AG10803 (cell line): ENCODE measurements around the gene SSH2.

Source experiments
- DNase-seq: peaks from one replicate; pipeline ENCODE4 v3.0.0; 2010; ENCODE audit warnings: low read depth
- H3K4me3 ChIP-seq: 2 replicates; pipeline ENCODE4 v1.5.1; 2011; ENCODE audit warnings: mild to moderate bottlenecking, low read length, control low read depth
- CTCF ChIP-seq: conservative IDR thresholded peaks from 2 replicates; pipeline ENCODE4 v1.5.1; 2011; ENCODE audit warnings: mild to moderate bottlenecking, low read length, control low read depth, inconsistent platforms

The SSH2 gene

GRCh38 chr17:29628644-29629043, 301.4 kb downstream of the SSH2 start:
- TF ChIP-seq CTCF: no peak
- no peak overlapping the region for H3K4me3 ChIP-seq
- DNase-seq: no peak

DNA sequence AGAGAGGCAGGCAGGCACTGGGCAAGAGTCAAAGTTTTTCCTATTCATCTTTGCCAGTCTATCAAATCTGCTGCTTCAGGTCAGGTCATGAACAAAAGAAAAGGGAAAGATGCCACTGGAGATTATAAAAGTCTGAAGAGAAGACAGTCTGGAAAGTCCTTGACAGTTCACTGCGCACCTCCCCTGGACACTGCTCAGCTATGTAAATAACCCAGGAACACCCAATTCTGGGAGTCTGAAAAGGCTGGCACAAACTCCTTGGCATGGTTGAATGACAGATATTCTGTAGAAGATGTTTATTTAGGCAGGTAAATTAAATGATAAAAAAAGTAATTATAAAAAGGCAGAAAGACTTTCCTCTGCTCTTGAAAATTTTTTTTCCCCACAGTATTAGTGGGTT, 302.1 kb downstream of the SSH2 start:
- no peak overlapping the region for H3K4me3 ChIP-seq
- TF ChIP-seq CTCF: no peak
- no peak for DNase-seq

DNA sequence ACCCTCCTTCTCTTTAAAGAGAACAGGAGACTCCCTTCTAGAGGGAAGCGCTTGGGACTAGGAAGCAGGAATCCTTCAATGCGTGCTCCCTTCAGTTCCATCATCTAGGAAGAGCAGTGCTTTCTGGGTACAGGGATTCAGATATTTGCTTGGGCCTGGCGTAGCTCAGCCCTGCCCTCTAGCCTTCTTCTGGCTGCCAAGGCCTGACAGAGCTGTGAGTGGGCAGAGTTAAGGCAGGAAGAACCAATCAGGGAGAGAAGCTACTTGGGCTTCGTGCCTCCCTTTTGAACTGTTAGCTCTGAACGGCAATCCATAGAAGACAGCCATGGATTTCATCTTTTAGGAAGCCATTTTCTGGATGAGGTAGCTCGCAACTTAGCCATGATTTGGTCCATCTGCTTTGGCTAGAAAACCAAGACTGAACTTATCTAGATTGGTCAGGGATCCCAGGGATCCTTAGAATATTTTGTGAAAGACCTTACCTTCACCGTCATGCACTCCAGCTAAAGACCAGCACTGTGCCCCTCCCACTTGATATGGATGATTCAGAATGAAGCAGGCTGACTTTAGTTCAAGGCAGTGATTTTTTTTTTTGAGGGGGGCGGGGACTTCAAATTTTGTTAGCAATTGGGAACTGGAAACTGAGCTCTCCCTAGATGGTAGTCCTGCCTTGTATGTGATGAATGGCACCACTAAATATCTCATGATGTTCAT, 304.8 kb downstream of the SSH2 start:
- no peak overlapping the region for H3K4me3 ChIP-seq
- TF ChIP-seq CTCF: peak; percentile 14; the same call in 1 of the 2 replicates
- DNase-seq: peak; percentile 70

GRCh38 chr17:29624586-29624985, 305.4 kb downstream of the SSH2 start:
- H3K4me3 ChIP-seq: no peak overlapping the region
- no peak for DNase-seq
- no peak for TF ChIP-seq CTCF

DNA sequence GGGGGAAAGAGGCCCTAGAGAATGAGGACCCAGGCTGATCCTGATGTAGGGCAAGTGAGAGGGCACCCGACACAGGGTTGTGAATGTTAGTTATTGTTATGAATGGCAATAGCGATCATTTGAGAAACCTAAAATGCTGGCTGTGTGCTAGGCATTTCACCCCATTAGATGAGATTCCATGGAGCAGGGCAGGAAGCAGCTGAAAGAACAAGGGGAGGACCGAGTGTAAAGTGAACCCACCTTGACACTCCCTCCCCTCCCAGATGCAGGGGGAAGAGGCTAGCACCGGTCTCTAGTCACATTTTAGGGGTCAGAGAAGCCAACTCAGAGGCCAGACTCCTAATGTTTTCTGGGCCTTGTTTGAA, 306.8 kb downstream of the SSH2 start:
- DNase-seq: no peak
- no peak for TF ChIP-seq CTCF
- H3K4me3 ChIP-seq: peak overlapping the region; percentile 75; the same call in 1 of the 2 replicates

DNA sequence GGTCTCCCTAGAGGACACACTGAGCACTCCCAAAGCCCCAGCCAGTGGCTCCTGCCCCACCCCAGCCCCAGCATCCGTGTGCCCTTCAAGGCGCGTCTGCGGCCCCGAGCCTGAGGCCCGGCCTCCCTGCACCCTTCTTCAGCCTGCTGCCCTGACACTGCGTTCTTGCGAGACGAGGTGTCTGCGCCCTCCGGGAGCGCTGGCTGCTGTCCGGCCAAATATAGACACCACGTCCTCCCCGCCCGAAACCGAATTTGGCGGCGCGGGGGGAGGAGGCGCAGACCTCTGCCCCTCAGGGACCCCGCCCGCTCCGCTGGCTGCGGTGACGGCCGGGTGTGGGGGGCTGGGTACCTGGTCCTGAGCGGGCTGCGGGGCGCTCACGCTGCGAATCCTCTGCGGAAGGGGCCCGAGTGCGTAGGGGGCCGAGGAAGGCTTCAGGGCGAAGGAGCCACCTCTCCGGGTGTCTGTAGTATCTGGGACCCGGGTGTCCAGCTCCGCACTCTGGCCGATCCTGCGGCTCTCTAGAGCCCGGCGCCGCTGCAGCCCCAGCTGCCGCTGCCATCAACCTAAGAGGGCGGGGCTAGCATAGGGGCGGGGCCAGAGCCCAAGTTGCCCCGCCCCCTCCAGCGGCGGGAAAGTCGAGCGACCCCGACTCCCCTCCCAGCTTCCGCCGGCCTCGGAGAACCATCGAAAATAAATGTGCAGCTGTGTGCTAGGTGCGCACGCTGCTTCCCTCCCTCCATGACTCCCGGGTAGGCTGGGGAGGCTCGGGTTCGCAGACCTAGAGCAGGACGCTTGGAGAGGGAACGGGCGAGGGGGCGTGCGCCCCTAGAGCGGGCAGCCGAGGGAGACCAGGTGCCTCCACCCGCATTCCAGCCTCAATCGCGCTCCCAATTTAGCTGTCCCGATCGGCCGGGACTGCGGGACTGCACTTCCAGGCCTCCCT, 307.4 kb downstream of the SSH2 start, which contains the start of gene CORO6:
Gene CORO6 (minus strand): TSS at position 576 of the 946 bp plus-strand sequence. CDS start 1,491 bp downstream, outside the sequence.
- DNase-seq: peak; percentile 38
- peak within 1 kb of the TSS; percentile 75 for H3K4me3 ChIP-seq
- no peak for TF ChIP-seq CTCF
